K562 (cell line): ENCODE data around the gene COPB2. TPM values are rescaled to one million over a fixed set of nuclear protein-coding genes. Genes with fewer than 3 reads are reported as not detected.

Experiments used
- CAMTA2 ChIP-seq: fragments of 250-450 bp; sonication (Bioruptor Pico); conservative IDR thresholded peaks from 2 replicates; pipeline ENCODE4 v1.5.1; 2022
- CEBPG ChIP-seq, 3 experiments: fragments of 200-800 bp in 1 of 3; sonication (Bioruptor generic) in 1 of 3; sonication (generic) in 1 of 3; formaldehyde crosslinking in 1 of 3; IDR thresholded peaks in 2 of 3; conservative IDR thresholded peaks in 1 of 3; 2 replicates each; pipeline versions ENCODE4 v1.6.1 to v1.8.0; 2016 to 2022; ENCODE audit warnings: missing compliant biosample characterization in 2 of 3, missing genetic modification characterization in 2 of 3, mild to moderate bottlenecking in 1 of 3, missing genetic modification reagents in 1 of 3
- CHD7 ChIP-seq: fragments of 200-600 bp; sonication (generic); IDR thresholded peaks from one replicate; pipeline ENCODE4 v1.6.1; 2012; ENCODE audit warnings: mild to moderate bottlenecking, low read depth, low read length, inconsistent platforms
- ETV5 ChIP-seq: sonication (generic); formaldehyde crosslinking; IDR thresholded peaks from 2 replicates; pipeline ENCODE4 v1.4.0; 2020; ENCODE audit warnings: low read depth, mild to moderate bottlenecking, missing genetic modification reagents
- MYNN ChIP-seq, 2 experiments: sonication (generic); formaldehyde crosslinking in 1 of 2; IDR thresholded peaks; 2 replicates each; pipeline versions ENCODE4 v1.5.0 to v1.6.1; 2016 to 2020; ENCODE audit warnings: antibody characterized with exemption in 1 of 2, missing genetic modification reagents in 1 of 2
- PHB ChIP-seq: fragments of 250-450 bp; sonication (Bioruptor Pico); IDR thresholded peaks from 2 replicates; pipeline ENCODE4 v1.5.0; 2021
- SPI1 ChIP-seq: IDR thresholded peaks from 2 replicates; pipeline ENCODE4 v1.6.1; 2011; ENCODE audit warnings: low read depth, low read length, control low read depth, borderline replicate concordance
- SRSF7 ChIP-seq: fragments of 200-400 bp; formaldehyde crosslinking; optimal IDR thresholded peaks from 2 replicates; pipeline ENCODE3; 2017; ENCODE audit warnings: mild to moderate bottlenecking, low read depth, low read length
- TCF7 ChIP-seq: sonication (generic); IDR thresholded peaks from 2 replicates; pipeline ENCODE4 v1.6.1; 2016; ENCODE audit warnings: antibody characterized with exemption, borderline replicate concordance
- U2AF1 ChIP-seq: fragments of 200-400 bp; formaldehyde crosslinking; optimal IDR thresholded peaks from 2 replicates; pipeline ENCODE3; 2017; ENCODE audit warnings: mild to moderate bottlenecking, low read depth, low read length, moderate library complexity
- ZNF197 ChIP-seq: fragments of 200-800 bp; sonication (Bioruptor generic); IDR thresholded peaks from 2 replicates; pipeline ENCODE4 v1.6.1; 2016; ENCODE audit warnings: low read depth, missing genetic modification characterization, missing compliant biosample characterization
- ZNF263 ChIP-seq: sonication (generic); formaldehyde crosslinking; IDR thresholded peaks from 2 replicates; pipeline ENCODE4 v1.8.0; 2022; ENCODE audit warnings: mild to moderate bottlenecking, missing genetic modification reagents, borderline replicate concordance
- ZNF512 ChIP-seq: IDR thresholded peaks from 2 replicates; pipeline ENCODE4 v1.6.1; 2016; ENCODE audit warnings: missing genetic modification characterization, missing compliant biosample characterization
- polyA plus RNA-seq, 8 experiments: library from polyadenylated mRNA; depleted of rRNA in 4 of 8; stranded (reverse) in 5 of 8; unstranded in 3 of 8; fragments of >200 nt; fragmentation: Nextera tagmentation in 2 of 8; fragmentation: Illumina TruSeq in 1 of 8; extraction: Ambion mirVana in 2 of 8; extraction: Trizol in 1 of 8; gene quantifications; 2 replicates each; pipeline versions ENCODE4 v1.2.1 to v1.2.3, GENCODE V29; 2011 to 2014; ENCODE audit warnings: inconsistent platforms in 1 of 8, missing spikeins in 1 of 8
- total RNA-seq, 7 experiments: library from RNA; depleted of rRNA in 6 of 7; stranded (reverse); fragments of >200 nt in 6 of 7; fragmentation: Illumina TruSeq in 2 of 7; extraction: Trizol in 2 of 7; gene quantifications; 2 replicates each; pipeline versions ENCODE4 v1.2.1 to v1.2.3, GENCODE V29; 2011 to 2021; ENCODE audit warnings: low replicate concordance in 1 of 7

Gene COPB2
- total and polyA plus RNA-seq, 9 of the 15 experiments (the other 6 are each of a cell fraction or from before 2014, with no cell fraction given) = 64.3 to 189 (median 130) TPM

GRCh38 chr3:139343895-139344856, 45.3 kb downstream of the COPB2 start, which contains the start of gene MRPS22 (continued):
- no peak for TF ChIP-seq ZNF197 (CRISPR knock-in tag)
- TF ChIP-seq MYNN (IDR thresholded peaks at IDR 0.05) = no peak
- TF ChIP-seq MYNN (CRISPR knock-in tag; IDR thresholded peaks at IDR 0.05) = no peak
- TF ChIP-seq ZNF263 (CRISPR knock-in tag) = no peak
- no peak for TF ChIP-seq PHB (CRISPR knock-in tag)
- TF ChIP-seq ZNF512 (tag) = no peak
- peak; percentile 33; the same call in 1 of the 2 replicates for TF ChIP-seq ETV5 (CRISPR knock-in tag)
- TF ChIP-seq CHD7 = no peak
- TF ChIP-seq SPI1 = no peak
- no peak for TF ChIP-seq U2AF1
- no peak for TF ChIP-seq SRSF7
- TF ChIP-seq TCF7 = no peak
- no peak for TF ChIP-seq CEBPG (CRISPR knock-in tag; IDR thresholded peaks at IDR 0.05)
- no peak for TF ChIP-seq CEBPG (tag; conservative IDR thresholded peaks at IDR 0.05 in 1 of 2, IDR thresholded peaks at IDR 0.05 in 1 of 2)
- TF ChIP-seq CAMTA2 (CRISPR knock-in tag) = no peak
